ENCODE measurements around the gene DYNC1LI1. TPM values are rescaled to one million over a fixed set of nuclear protein-coding genes. Genes with fewer than 3 reads are reported as not detected.
"Not testable (repeated sequence)": the region's sequence is repeated elsewhere in the genome, so short reads cannot be mapped to it uniquely, and the experiment has no call there.

DYNC1LI1 gene
- total RNA-seq, 1 donor from 2014 or later = 50.8 TPM

DNA sequence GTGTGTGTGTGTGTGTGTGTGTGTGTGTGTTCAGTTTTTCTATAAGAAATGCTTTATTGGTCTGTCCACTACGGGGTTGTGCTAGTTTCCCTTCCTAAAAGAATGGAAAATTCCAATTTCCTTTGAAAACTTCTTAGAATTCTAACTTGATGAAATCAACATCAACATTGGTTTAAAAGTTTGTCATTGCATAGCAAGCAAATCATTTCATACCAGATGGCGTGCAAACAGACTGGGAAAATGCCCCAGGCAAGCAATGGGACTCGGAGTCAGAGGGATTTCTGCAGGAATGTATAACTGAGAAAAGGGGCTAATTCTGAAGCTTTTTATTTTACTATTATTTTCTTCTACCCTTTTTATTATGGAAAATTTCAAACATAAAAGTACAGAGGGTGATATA is 13.1 kb upstream of the DYNC1LI1 start:
- no peak for DNase-seq

DNA sequence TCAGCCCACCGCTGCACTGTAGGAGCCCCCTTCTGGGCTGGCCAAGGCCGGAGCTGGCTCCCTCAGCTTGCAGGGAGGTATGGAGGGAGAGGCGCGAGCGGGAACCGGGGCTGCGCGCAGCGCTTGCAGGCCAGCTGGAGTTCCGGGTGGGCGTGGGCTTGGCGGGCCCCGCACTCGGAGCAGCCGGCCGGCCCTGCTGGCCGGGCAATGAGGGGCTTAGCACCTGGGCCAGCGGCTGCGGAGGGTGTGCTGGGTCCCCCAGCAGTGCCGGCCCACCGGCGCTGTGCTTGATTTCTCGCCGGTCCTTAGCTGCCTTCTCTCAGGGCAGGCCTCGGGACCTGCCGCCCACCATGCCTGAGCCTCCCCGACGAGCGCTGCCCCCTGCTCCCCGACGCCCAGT is 8.0 kb upstream of the DYNC1LI1 start:
- DNase-seq = not testable (repeated sequence)

DNA sequence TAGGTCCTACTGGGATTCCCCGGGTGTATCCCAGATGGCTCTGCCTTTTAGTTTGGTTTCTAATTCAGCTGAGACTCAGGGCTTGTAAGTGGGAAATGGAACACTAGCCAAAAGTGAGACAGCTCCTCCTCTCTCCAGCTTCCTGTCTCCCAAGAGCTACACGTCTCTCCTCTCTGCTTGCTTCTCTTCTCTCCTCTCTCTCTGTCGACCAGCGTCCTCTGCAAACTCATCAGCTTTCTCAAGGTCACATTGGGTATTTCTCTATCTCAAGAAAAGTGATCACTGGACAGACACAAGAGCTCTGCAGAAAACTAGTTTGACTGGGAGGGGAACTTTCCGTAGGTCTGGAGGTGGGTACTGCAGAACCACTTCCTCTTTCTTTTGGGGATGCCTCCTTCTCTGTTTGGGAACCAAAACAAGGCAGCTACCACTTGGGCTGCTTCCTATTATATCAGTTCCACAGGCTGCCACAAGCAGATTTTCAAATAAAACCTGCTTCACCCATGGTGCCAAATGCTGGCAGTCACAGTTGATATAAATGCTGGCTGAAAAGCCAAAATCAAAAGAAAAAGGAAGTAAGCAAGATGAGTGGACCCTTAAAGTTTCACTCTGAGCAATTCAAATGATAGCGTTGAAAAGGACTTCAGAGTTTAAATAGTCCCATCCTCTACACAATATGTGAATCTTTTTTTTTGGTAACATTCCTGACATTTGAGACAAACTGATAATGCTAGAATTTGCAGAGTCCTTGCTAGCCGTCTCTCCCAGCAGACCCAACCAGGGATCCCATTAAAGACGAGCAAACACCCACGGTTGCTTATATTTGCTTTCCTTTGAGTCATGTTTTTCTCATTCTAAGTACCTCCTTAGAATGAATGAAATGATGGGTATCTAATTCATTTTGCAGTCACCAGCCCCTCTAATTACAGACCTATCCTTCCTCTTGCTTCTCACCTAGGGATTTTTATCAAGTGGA is 7.2 kb upstream of the DYNC1LI1 start:
- DNase-seq = peak; percentile 52

DNA sequence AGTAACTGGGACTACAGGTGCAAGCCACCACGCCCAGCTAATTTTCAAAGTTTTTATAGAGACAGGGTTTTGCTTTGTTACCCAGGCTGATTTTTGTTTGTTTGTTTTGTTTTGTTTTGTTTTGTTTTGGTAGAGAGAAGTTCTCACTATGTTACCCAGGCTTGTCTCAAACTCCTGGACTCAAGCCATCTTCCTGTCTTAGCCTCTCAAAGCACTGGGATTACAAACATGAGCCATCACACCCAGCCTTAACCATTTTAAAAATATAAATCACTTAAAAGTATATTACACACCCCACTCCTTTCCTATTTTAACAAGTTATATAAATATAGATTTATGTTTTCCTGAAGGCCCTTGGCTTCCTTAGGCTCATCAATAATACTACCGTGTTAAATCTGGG is 6.5 kb upstream of the DYNC1LI1 start:
- DNase-seq = peak; percentile 45

DNA sequence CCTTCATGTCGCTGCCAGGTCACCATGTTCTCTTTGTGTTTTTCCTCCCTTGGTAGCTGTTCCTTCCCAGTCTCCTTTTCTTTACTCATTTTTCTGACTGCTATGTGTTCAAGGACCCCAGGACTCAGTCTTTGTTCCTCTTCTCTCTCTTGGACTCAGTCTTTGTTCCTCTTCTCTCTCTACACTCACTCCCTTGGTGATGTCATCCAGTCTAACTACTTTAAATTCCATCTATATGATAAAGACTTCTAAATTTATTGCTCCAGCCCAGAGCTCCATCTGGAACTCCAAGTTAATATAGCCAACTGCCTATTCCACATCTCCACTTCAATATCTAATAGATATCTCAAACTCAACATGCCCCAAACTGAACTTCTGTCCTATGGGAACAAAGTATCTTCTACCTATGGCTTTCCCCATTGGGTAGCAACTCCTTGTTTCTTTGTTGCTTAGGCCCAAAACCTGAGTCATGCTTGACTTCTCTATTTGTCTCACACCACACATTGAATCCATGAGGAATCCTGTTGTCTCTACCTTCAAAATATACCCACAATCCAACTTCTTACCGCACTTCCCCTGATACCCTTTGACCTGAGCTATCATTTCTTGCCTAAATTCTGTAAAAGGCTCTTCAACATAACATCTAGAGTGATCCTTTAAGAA is 4.9 kb upstream of the DYNC1LI1 start:
- DNase-seq = no peak

DNA sequence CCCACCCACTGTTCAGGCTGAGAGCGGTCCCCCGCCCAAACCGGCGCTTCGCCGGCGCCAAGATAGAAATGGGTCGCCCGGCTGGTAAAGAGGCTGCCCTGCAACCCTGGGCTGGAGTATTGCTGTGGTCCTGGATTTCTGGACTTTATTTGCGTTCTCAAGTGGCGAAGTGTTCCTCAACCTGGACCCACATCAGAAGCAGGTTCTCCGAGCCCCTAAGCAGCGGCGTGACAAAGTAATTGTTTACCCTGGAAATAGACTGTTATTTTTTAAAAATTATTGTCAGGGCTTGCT is 481 bp upstream of the DYNC1LI1 start:
- DNase-seq = no peak

DNA sequence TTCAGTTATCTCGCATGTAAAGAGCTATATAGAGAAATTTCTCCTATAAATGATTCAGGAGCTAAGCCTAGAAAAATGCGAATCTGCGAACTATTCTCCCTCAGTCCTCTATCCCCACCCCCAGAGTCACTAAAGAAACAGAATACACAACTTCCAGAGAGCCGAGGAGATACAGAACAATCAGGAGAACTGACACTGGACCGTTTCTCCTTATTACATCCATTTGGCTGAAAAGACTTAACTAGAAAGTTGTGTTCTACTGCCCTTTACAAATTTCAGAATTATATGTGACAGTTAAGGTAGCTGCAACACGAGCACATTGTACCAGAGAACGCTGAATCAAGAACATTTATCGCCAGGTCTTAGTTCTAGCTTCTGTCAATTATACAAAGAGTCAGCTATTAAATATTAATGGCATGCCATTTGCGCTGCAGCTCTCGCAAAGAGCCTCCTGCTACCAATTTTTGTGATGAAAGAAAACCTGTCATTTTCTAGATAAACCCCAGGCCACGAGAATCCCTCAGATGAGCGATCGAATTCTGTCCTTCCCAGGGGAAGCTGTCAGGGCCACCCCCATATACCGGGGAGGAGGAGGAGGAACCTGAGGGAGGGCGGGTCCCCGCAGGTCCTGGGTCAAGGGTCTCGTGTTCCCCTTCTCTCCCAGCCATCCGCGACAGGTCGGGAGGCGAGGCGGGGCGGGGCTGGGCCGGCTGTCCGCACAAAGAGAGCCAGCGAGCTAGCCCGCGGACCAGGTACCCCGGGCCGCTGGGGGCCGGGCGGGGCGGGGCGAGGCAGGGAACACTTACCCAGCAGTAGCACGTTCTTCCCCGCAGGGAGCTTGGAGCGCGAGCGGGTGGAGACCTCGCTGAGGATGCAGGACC is 878 bp downstream of the DYNC1LI1 start:
- peak; percentile 62 for DNase-seq

DNA sequence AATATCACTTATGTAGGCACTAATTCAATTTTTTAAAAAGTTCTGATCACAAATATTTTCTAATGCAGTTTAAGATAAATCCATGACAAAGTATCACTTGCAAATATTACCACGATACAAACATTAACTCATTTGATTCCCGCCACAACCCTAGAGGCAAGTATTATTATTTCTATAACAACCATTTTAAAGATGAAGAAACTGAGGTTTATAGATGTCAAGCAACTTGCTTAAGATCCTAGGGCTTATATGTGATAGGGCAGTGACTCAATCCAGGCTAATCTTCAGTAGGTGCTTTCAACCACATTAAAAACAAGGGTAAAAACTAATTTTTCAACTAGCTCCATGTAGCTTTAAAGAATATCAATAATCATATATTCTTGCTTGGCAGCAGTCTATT is 1.7 kb downstream of the DYNC1LI1 start:
- DNase-seq = no peak

DNA sequence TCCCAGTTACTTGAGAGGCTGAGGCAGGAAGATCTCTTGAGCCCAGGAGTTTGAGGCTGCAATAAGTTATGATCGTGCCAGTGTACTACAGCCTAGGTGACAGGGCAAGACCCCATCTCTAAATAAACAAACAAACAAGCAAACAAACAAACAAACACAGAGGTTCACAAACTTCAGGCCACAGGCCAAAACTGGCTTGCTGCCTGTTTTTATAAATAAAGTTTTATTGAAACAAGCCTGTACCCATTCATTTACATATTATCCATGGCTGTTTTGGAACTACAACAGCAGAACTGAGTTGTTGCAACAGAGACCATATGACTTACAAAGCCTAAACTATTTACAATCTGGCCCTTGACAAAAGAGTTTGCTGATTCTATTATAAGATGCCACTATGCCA is 6.5 kb downstream of the DYNC1LI1 start:
- DNase-seq = no peak

DNA sequence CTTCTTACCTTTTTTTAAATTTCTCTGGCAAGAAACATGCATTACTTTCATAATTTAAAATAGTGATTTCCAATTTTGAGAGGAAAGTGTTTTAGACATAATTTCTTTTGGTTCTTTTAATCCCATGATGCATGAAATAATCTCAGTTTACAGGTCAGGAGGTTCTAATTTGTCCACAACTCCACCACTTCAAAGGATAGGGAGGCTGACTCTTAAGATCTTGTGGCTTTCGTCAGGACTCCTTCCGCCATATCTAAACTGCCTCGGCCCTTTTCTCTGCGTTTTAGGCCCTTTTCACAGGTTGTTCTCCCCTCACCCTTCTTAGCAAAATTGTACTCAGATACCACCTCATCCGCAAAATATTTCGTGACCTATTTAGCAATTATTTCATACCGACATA is 8.0 kb downstream of the DYNC1LI1 start:
- no peak for DNase-seq

DNA sequence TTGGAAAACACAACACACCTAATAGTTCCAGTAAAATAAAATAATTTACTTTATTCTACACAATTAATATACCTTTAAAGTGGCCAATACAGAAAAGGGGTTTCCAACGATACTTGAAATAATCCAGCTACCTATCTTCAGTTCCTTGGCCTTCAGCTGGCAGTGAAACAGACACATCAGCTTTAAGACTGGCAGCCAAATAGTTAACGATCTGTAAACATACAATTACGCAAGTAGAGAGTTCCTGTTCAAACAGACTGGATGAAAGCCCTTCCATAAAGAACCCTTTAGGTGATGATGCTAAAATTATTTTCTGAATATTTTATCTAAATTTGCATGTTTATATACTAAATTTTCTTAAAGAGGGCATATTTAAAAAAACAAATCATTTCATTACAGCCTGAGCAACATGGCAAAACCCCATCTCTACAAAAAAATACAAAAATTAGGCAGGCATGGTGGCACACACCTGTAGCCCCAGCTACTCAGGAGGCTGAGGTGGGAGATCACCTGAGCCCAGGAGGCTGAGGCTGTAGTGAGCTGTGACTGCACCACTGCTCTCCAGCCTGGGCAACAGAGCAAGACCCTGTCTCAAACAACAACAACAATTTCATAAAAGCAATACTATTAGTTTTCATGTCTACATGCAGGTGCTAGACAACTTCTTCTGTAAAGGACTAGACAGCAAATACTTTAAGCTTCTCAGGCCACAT is 12.9 kb downstream of the DYNC1LI1 start:
- no peak for DNase-seq

DNA sequence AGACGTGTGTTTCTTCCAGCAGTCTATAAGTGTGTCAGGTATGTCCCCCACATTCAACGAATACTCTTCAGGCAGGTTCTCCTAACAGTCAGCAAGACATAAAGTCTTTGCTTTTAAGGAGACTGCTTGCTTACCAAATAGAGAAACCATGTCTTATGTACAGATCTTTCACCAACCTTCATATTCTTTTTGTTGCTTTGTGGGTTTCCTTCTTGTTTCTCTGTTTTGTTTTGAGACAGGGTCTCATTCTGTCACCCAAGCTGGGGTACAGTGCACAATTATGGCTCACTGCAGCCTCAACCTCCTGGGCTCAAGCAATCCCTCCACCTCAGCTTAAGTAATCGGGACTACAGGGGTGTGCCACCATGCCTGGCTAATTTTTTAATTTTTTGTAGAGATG is 14.3 kb downstream of the DYNC1LI1 start:
- DNase-seq = no peak

DNA sequence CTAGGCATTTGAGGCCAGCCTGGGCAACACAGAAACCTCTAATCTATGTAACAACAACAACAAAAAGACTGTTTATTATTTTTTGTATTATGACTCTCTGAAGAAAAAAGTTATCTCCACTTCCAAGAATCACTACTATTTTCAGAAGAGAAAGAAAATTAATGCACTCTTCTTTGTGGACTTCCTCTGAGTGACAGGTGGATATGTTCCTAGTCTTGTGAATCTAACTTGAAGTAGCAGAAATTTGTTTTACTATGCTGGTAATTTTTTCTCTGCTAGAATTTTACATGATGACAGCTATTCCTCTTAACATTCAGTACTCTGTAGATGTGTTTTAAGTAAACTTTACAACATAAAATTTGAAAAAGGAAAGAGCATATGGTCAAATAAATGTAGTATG is 16.7 kb downstream of the DYNC1LI1 start:
- DNase-seq = no peak

DNA sequence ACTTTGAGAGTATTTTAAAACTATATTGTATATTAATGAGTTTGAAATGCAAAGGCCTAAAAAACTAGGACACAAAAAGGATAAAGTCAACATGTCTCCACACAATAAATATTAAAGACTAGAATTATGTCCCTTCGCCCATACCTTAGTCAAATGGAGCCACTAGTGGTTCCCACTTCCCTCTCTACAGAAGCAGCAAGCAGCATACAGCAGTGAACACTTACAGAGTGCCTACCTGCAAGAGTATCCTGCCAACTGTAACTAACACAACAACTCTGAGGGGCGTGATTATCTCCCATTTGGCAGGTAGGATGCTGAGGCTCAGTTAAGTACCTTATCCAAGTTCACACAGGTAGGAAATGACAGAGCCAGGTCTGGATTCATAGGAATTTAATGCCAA is 17.2 kb downstream of the DYNC1LI1 start:
- no peak for DNase-seq

DNA sequence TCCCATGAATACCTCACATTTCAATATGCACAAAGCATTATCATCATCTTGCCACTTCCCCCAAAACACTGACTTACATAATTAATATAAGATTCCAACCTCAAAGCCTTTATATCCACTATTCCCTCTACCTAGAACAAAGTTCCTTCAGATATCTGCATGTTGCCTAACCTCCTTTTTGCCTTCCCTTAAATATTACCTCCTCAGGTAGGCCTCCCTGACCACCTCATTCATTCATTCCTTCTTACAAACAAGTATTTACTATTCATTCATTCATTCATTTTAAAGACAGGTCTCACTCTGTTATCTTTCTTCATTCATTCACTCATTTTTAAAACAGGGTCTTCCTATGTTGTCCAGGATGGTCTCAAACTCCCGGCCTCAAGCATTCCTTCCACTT is 18.6 kb downstream of the DYNC1LI1 start:
- no peak for DNase-seq

DNA sequence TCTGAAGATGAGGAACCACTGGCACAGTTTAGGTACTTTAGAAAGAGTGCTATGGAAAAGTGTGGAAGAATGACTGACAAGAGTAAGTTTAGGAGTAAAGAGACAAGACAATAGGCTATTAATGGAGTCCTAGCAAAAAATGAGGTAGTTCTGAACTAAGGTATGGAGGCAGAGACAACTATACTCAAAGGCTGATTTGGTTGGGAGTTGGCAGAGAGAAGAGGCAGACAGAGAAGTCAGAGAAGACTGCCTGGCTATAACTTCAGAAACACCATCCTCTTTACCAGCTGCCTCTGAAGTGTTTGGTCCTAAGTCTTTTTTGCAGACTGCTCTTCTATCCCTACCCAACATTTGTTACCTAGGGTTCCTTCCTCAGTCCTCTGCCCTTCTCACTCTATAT is 19.2 kb downstream of the DYNC1LI1 start:
- no peak for DNase-seq

DNA sequence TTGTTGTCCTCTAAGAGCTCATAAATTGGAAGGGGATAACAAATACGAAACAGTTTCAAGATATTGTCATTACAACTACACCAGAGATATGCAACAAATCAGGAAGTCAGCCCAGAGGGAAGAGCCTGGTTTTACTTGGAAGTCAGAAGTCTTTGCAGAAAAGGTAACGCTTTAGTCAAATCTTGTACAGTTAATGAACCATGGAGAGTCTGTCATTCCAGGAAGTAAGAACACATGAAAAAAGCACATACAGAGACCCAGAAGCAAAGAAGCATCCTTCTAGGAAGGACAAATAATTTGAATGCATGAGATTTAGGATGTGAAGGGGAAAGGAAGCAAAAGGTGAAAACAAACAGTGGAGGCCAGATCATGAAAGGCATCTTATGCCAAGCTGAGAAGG is 19.6 kb downstream of the DYNC1LI1 start:
- no peak for DNase-seq

DNA sequence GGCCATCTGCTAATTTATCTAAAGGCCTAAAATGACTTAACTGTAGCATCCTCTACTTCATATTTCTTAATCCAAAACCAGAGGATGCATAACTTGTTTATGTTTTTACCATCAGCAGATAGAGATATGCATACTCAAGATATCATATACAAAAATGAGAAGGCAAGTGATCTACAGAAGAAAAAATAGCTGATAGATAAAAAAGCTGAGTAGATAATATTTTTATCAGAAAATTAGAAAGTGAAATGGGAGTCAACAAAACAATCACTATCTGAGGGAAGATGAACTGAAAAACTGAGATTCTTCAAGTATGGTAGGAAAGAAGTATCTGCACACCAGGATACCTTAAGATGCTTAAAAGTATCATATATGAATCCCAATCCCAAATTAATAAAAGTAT is 25.4 kb downstream of the DYNC1LI1 start:
- DNase-seq = no peak

DNA sequence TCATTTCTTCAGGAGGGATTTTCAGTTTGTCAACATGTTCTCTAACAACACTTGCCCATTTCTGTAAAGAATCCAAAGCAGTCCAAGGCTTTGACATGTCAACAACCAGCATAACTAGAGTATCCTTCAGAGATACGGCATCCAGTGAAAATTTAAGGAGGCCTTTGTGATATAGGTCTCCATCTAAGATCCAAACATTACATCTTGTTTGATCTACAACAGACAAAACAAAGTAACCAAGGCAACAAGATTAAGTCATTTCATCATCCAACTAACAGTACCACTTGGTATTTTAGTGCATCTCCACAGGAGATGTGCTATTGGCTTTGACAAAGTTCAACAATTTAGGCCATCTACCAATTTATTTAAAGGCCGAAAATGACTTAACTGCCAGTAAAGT is 25.8 kb downstream of the DYNC1LI1 start:
- DNase-seq = no peak

DNA sequence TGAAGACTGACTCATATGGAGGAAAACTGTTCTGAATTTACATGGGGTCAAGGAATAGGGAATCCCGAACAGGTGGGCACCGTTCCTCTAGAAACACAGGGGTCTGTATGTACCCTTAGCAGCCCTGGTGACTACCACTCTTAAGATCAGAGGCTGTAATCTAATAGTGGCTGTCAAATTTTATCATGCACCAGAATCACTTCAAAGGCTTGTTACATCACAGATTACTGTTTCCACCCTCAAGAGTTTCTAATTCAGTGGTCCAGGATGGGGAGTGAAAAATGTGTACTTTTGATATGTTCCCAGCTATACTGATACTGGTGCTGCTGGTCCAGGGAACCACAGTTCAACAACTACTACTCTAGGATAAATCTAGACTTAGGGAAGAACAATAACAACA is 27.9 kb downstream of the DYNC1LI1 start:
- no peak for DNase-seq

DNA sequence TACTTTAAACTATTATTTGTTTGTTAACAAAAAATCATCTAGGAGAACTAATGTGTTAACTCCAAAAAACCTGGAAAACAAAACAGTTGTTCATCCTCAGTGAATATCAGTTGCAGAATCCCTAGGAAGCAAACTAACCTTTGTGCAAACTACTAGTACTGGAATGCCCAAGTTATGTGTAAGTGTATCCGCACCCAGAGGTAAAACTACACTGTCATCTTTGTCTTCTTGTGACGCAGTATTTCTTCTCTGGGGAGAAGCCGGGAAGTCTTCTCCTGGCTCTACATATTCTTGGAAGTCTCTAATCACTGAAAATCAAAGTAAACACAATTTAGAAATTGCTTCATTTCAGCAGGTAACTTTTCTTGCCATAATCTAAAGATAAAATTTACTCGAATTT is 29.8 kb downstream of the DYNC1LI1 start:
- no peak for DNase-seq

DNA sequence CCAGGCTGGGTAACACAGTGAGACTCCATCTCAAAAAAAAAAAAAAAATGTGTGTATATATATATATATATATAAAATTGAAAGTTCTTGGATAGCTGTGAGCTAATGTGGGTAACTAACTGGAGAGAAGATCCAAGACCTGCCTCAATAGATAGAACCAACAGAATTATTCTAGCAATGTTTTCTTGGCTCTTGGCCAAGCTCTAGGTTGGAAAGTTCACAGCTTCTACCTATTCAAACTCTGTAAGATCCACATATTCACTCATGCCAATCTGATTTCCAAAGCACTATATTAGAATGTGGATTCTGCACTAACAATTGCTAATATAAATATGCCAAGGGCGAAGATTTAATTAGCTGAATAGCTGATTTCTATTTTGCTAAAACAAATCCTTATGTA is 38.2 kb downstream of the DYNC1LI1 start:
- DNase-seq = no peak

Measured in tongue (tissue), 2 donors.